HEK293T (cell line): ENCODE data around the gene RNU1-4.
"Not testable (repeated sequence)": the region's sequence is repeated elsewhere in the genome, so short reads cannot be mapped to it uniquely, and the experiment has no call there.

ENCODE experiments used
- FOXM1 ChIP-seq: fragments of 450-650 bp; IDR thresholded peaks from 2 replicates; pipeline ENCODE4 v1.6.1; 2017; ENCODE audit warnings: mild to moderate bottlenecking, borderline replicate concordance
- L3MBTL2 ChIP-seq: fragments of 450-650 bp; conservative IDR thresholded peaks from 2 replicates; pipeline ENCODE4 v1.6.1; 2016; ENCODE audit warnings: mild to moderate bottlenecking
- NFRKB ChIP-seq: fragments of 450-650 bp; IDR thresholded peaks from 2 replicates; pipeline ENCODE4 v1.6.1; 2016; ENCODE audit warnings: mild to moderate bottlenecking, moderate library complexity
- SUZ12 ChIP-seq: fragments of 450-650 bp; IDR thresholded peaks from 2 replicates; pipeline ENCODE4 v1.6.1; 2016; ENCODE audit warnings: mild to moderate bottlenecking
- TARDBP ChIP-seq: fragments of 450-650 bp; IDR thresholded peaks from 2 replicates; pipeline ENCODE4 v1.6.1; 2016

GRCh38 chr1:16773723-16774122 is 33.4 kb downstream of the RNU1-4 start:
- not testable (repeated sequence) for TF ChIP-seq NFRKB, L3MBTL2, FOXM1, SUZ12, TARDBP
